ENCODE results near the gene TMEM242. TPM values are rescaled to one million over a fixed set of nuclear protein-coding genes. Genes with fewer than 3 reads are reported as not detected.

Gene TMEM242
- total and polyA plus RNA-seq, 2 of the 4 experiments (the other 2 are of a cell fraction), result 2.3 to 4.6 TPM

- Histone ChIP-seq H3K9me1 (ENCODE audit: insufficient read depth, low read length) (no peaks in the 10 kb centered on the region; the same call in 1 of the 2 replicates), H2BK120ac (ENCODE audit: low read depth, low read length) (no peak overlapping the region), H3K18ac (ENCODE audit: low read depth, low read length) (no peak overlapping the region), H3K36me3 (ENCODE audit: control insufficient read depth, insufficient read depth, low read length) (peaks cover 17% of the 10 kb centered on the region; the same call in 1 of the 2 replicates), H3K56ac (ENCODE audit: extremely low read depth, insufficient read depth, low read length) (no peak overlapping the region), H3K4ac (ENCODE audit: low read depth, low read length) (no peak overlapping the region), H3K79me1 (ENCODE audit: low read depth in 1 of 2, low read length in 2 of 2) (peaks cover 0 to 9% of the 10 kb centered on the region in 2 experiments; a peak in 1 of 4 replicates), H4K91ac (ENCODE audit: insufficient read depth, low read depth, low read length) (no peak overlapping the region), H4K20me1 (ENCODE audit: insufficient read depth, low read length) (no peaks in the 10 kb centered on the region), H3K9ac (ENCODE audit: low read depth, low read length) (no peak overlapping the region), H3K14ac (replicated peaks; ENCODE audit: low read depth, low read length) (no peak overlapping the region), H2AK5ac (ENCODE audit: low read depth, low read length) (no peak overlapping the region), H3K27ac (ENCODE audit: insufficient read depth, low read length) (no peak overlapping the region), H3K4me2 (ENCODE audit: low read depth, low read length) (no peak overlapping the region), H2BK20ac (ENCODE audit: low read depth, low read length) (no peak overlapping the region), H2AFZ (replicated peaks; ENCODE audit: low read length, poor library complexity) (no peak overlapping the region), H2AK9ac (replicated peaks; ENCODE audit: low read depth, low read length, poor library complexity) (no peak overlapping the region), H3K4me1 (ENCODE audit: control insufficient read depth, insufficient read depth, low read length) (no peaks in the 10 kb centered on the region), H3K4me3 (ENCODE audit: insufficient read depth, low read depth, low read length) (no peak overlapping the region), H2BK5ac (ENCODE audit: low read depth, low read length, poor library complexity, severe bottlenecking) (no peak overlapping the region), H4K5ac (ENCODE audit: low read depth, low read length) (no peak overlapping the region), H3K27me3 (ENCODE audit: control insufficient read depth, insufficient read depth, low read length) (no peaks in the 10 kb centered on the region), H2BK15ac (ENCODE audit: low read depth, low read length) (no peak overlapping the region), H3K23ac (ENCODE audit: low read depth, low read length) (no peak overlapping the region), H4K8ac (ENCODE audit: low read depth in 2 of 2, low read length in 2 of 2) (no peak overlapping the region), H3K9me3 (ENCODE audit: control insufficient read depth, insufficient read depth, low read length) (no peaks in the 10 kb centered on the region)
- in situ Hi-C loops (cut with MboI; ENCODE audit: low sequenced_read_pairs) (no loop called here), dilution Hi-C loops (cut with HindIII; ENCODE audit: low sequenced_read_pairs, unreplicated experiment) (no loop called here), intact Hi-C loops (cut with micrococcal nuclease) (no loop called here)
- 70% methylated on average over 2 of the region's 4 CpGs; no CpG with 5 or more reads in 1 of the 2 experiments for WGBS, 2 experiments (ENCODE audit: extremely low coverage in 2 of 2, insufficient read length in 1 of 2)
- no TSS peak for BruUV-seq (replicated peaks)
- ChIA-PET POLR2A (ENCODE audit: unreplicated experiment) (no interaction called here), CTCF (no interaction called here)
- TF ChIP-seq POLR2A (IDR thresholded peaks at IDR 0.05; ENCODE audit: low read depth, low read length) (no peak), MAZ (IDR thresholded peaks at IDR 0.05; ENCODE audit: borderline replicate concordance, low read depth, low read length) (no peak), MXI1 (IDR thresholded peaks at IDR 0.05; ENCODE audit: borderline replicate concordance, low read depth, low read length) (no peak), RFX5 (IDR thresholded peaks at IDR 0.05; ENCODE audit: low read depth, low read length) (no peak), NFE2L2 (IDR thresholded peaks at IDR 0.05; ENCODE audit: low read depth, low read length) (no peak), FOS (IDR thresholded peaks at IDR 0.05; ENCODE audit: low read depth, low read length) (no peak), CHD1 (IDR thresholded peaks at IDR 0.05; ENCODE audit: low read depth, low read length) (no peak), ELK1 (IDR thresholded peaks at IDR 0.05; ENCODE audit: borderline replicate concordance, low read depth, low read length) (no peak), SMC3 (IDR thresholded peaks at IDR 0.05; ENCODE audit: low read depth, low read length) (no peak), RCOR1 (IDR thresholded peaks at IDR 0.05; ENCODE audit: insufficient replicate concordance, low read length) (no peak), CEBPB (IDR thresholded peaks at IDR 0.05; ENCODE audit: low read depth, low read length) (no peak), CTCF (conservative IDR thresholded peaks at IDR 0.05; ENCODE audit: low read depth, low read length) (no peak), MAFK (IDR thresholded peaks at IDR 0.05; ENCODE audit: low read depth, low read length) (no peak), USF2 (IDR thresholded peaks at IDR 0.05; ENCODE audit: low read depth, low read length) (no peak), BHLHE40 (IDR thresholded peaks at IDR 0.05; ENCODE audit: low read depth, low read length) (no peak), RAD21 (IDR thresholded peaks at IDR 0.05; ENCODE audit: low read length) (no peak)
- DNase-seq, result no peak
- ATAC-seq (ENCODE audit: low read depth), result no peak
These were observed 32.5 kb downstream of the TMEM242 start for GRCh38 chr6:157290797-157291196.
